ENCODE results near the gene PHC2. TPM values are rescaled to one million over a fixed set of nuclear protein-coding genes. Genes with fewer than 3 reads are reported as not detected.

The PHC2 gene
- total RNA-seq, 1 donor: 85.4 TPM

GRCh38 chr1:33454646-33455282 is 23.9 kb upstream of the PHC2 start:
- no peaks in the 10 kb centered on the region for H4K20me1 ChIP-seq (ENCODE audit: insufficient read depth, low read length)

GRCh38 chr1:33446590-33446989 is 15.7 kb upstream of the PHC2 start:
- no peak overlapping the region for H2AFZ ChIP-seq (ENCODE audit: low read length)
- H3K27me3 ChIP-seq (ENCODE audit: insufficient read depth, low read length): no peaks in the 10 kb centered on the region
- no peaks in the 10 kb centered on the region for H4K20me1 ChIP-seq (ENCODE audit: insufficient read depth, low read length)
- H3K4me2 ChIP-seq (ENCODE audit: insufficient read depth, low read length): no peak overlapping the region
- no peaks in the 10 kb centered on the region for H3K79me2 ChIP-seq (ENCODE audit: insufficient read depth, low read length)
- H3K36me3 ChIP-seq (ENCODE audit: insufficient read depth, low read length): no peaks in the 10 kb centered on the region
- no peak for TF ChIP-seq CTCF (IDR thresholded peaks at IDR 0.05; ENCODE audit: extremely low read depth, low read depth, low read length)
- no peak overlapping the region for H3K4me3 ChIP-seq (ENCODE audit: insufficient read depth, low read length)
- no peak for DNase-seq (ENCODE audit: insufficient read length, low spot score, missing footprints)
- H3K9me3 ChIP-seq (ENCODE audit: low read depth, low read length): no peaks in the 10 kb centered on the region
- no peak overlapping the region for H3K27ac ChIP-seq (ENCODE audit: low read depth, low read length)
- H3K4me1 ChIP-seq (ENCODE audit: insufficient read depth, low read length): peaks cover 24% of the 10 kb centered on the region

More at GRCh38 chr1:33454646-33455282, 23.9 kb upstream of the PHC2 start:
- no peak overlapping the region for H2AFZ ChIP-seq (ENCODE audit: low read length)
- TF ChIP-seq CTCF (IDR thresholded peaks at IDR 0.05; ENCODE audit: extremely low read depth, low read depth, low read length): no peak
- no peak overlapping the region for H3K4me2 ChIP-seq (ENCODE audit: insufficient read depth, low read length)
- H3K27me3 ChIP-seq (ENCODE audit: insufficient read depth, low read length): no peaks in the 10 kb centered on the region
- peaks cover 29% of the 10 kb centered on the region for H3K4me1 ChIP-seq (ENCODE audit: insufficient read depth, low read length)
- no peaks in the 10 kb centered on the region for H3K36me3 ChIP-seq (ENCODE audit: insufficient read depth, low read length)
- no peak for DNase-seq (ENCODE audit: insufficient read length, low spot score, missing footprints)
- no peaks in the 10 kb centered on the region for H3K9me3 ChIP-seq (ENCODE audit: low read depth, low read length)
- no peak overlapping the region for H3K4me3 ChIP-seq (ENCODE audit: insufficient read depth, low read length)
- H3K27ac ChIP-seq (ENCODE audit: low read depth, low read length): peak overlapping the region; percentile 13
- H3K79me2 ChIP-seq (ENCODE audit: insufficient read depth, low read length): no peaks in the 10 kb centered on the region

GRCh38 chr1:33445108-33445507 is 14.2 kb upstream of the PHC2 start:
- H3K4me3 ChIP-seq (ENCODE audit: insufficient read depth, low read length): no peak overlapping the region
- no peak for TF ChIP-seq CTCF (IDR thresholded peaks at IDR 0.05; ENCODE audit: extremely low read depth, low read depth, low read length)
- H3K27me3 ChIP-seq (ENCODE audit: insufficient read depth, low read length): no peaks in the 10 kb centered on the region
- no peak for DNase-seq (ENCODE audit: insufficient read length, low spot score, missing footprints)
- H3K36me3 ChIP-seq (ENCODE audit: insufficient read depth, low read length): no peaks in the 10 kb centered on the region
- H2AFZ ChIP-seq (ENCODE audit: low read length): no peak overlapping the region
- no peak overlapping the region for H3K4me2 ChIP-seq (ENCODE audit: insufficient read depth, low read length)
- H3K79me2 ChIP-seq (ENCODE audit: insufficient read depth, low read length): no peaks in the 10 kb centered on the region
- H3K9me3 ChIP-seq (ENCODE audit: low read depth, low read length): no peaks in the 10 kb centered on the region
- no peak overlapping the region for H3K27ac ChIP-seq (ENCODE audit: low read depth, low read length)
- H3K4me1 ChIP-seq (ENCODE audit: insufficient read depth, low read length): peaks cover 24% of the 10 kb centered on the region
- no peaks in the 10 kb centered on the region for H4K20me1 ChIP-seq (ENCODE audit: insufficient read depth, low read length)

GRCh38 chr1:33443705-33444180 is 12.8 kb upstream of the PHC2 start:
- peak; percentile 45 for DNase-seq (ENCODE audit: insufficient read length, low spot score, missing footprints)
- no peaks in the 10 kb centered on the region for H3K27me3 ChIP-seq (ENCODE audit: insufficient read depth, low read length)
- no peaks in the 10 kb centered on the region for H3K79me2 ChIP-seq (ENCODE audit: insufficient read depth, low read length)
- no peak for TF ChIP-seq CTCF (IDR thresholded peaks at IDR 0.05; ENCODE audit: extremely low read depth, low read depth, low read length)
- H4K20me1 ChIP-seq (ENCODE audit: insufficient read depth, low read length): no peaks in the 10 kb centered on the region
- peak overlapping the region; percentile 26 for H3K4me2 ChIP-seq (ENCODE audit: insufficient read depth, low read length)
- H3K4me1 ChIP-seq (ENCODE audit: insufficient read depth, low read length): peaks cover 24% of the 10 kb centered on the region
- H3K27ac ChIP-seq (ENCODE audit: low read depth, low read length): peak overlapping the region; percentile 65
- H3K4me3 ChIP-seq (ENCODE audit: insufficient read depth, low read length): no peak overlapping the region
- H3K36me3 ChIP-seq (ENCODE audit: insufficient read depth, low read length): no peaks in the 10 kb centered on the region
- H2AFZ ChIP-seq (ENCODE audit: low read length): peak overlapping the region; percentile 79
- H3K9me3 ChIP-seq (ENCODE audit: low read depth, low read length): no peaks in the 10 kb centered on the region

Data from osteoblast (primary cell).